OCI-LY1 (cell line): ENCODE data around the gene HOXC5.

Source experiments
- H2AFZ ChIP-seq: fragments of 200-600 bp; sonication (generic), shearing (Covaris generic); 2 replicates; pipeline ENCODE4 v1.6.0; 2014; ENCODE audit warnings: antibody characterized with exemption, mild to moderate bottlenecking, low read length
- H3F3A ChIP-seq: fragments of 200-600 bp; sonication (generic), shearing (Covaris generic); 2 replicates; pipeline ENCODE4 v1.6.0; 2014; ENCODE audit warnings: mild to moderate bottlenecking, antibody characterized with exemption, low read length, moderate library complexity; ENCODE audit not compliant: insufficient read depth
- H3K27ac ChIP-seq: fragments of 200-600 bp; sonication (generic); 2 replicates; pipeline ENCODE4 v1.5.1; 2014; ENCODE audit warnings: low read length, mixed run types, mild to moderate bottlenecking, low read depth; ENCODE audit not compliant: poor library complexity, severe bottlenecking
- H3K27me3 ChIP-seq: fragments of 200-600 bp; sonication (generic); 2 replicates; pipeline ENCODE4 v1.6.0; 2014; ENCODE audit warnings: antibody characterized with exemption, mild to moderate bottlenecking, low read length, moderate library complexity; ENCODE audit not compliant: insufficient read depth
- H3K36me3 ChIP-seq: fragments of 200-600 bp; sonication (generic); 2 replicates; pipeline ENCODE4 v1.6.1; 2014; ENCODE audit warnings: mild to moderate bottlenecking, antibody characterized with exemption, low read length, moderate library complexity, mixed read lengths; ENCODE audit not compliant: insufficient read depth
- H3K4me1 ChIP-seq: fragments of 200-600 bp; sonication (generic); 2 replicates; pipeline ENCODE4 v1.5.1; 2014; ENCODE audit warnings: mild to moderate bottlenecking, low read length, moderate library complexity; ENCODE audit not compliant: insufficient read depth, severe bottlenecking
- H3K4me2 ChIP-seq: fragments of 200-600 bp; sonication (generic), shearing (Covaris generic); 2 replicates; pipeline ENCODE4 v1.6.1; 2014; ENCODE audit warnings: low read length
- H3K4me3 ChIP-seq: fragments of 200-600 bp; sonication (generic); 2 replicates; pipeline ENCODE4 v1.5.1; 2014; ENCODE audit warnings: low read length, low read depth, mild to moderate bottlenecking, mixed read lengths; ENCODE audit not compliant: poor library complexity, severe bottlenecking
- H3K79me2 ChIP-seq: fragments of 200-600 bp; shearing (Covaris generic); 2 replicates; pipeline ENCODE4 v1.6.1; 2016; ENCODE audit warnings: mixed run types, low read length, mixed read lengths; ENCODE audit not compliant: insufficient read depth
- H3K9ac ChIP-seq: fragments of 200-600 bp; sonication (generic), shearing (Covaris generic); 2 replicates; pipeline ENCODE4 v1.6.1; 2014; ENCODE audit warnings: mild to moderate bottlenecking, low read length, mixed read lengths
- H3K9me2 ChIP-seq: fragments of 200-600 bp; sonication (generic), shearing (Covaris generic); 2 replicates; pipeline ENCODE4 v1.6.1; 2014; ENCODE audit warnings: low read depth, mild to moderate bottlenecking, low read length, mixed read lengths
- H3K9me3 ChIP-seq: fragments of 200-600 bp; shearing (Covaris generic); 2 replicates; pipeline ENCODE4 v1.6.1; 2014; ENCODE audit warnings: low read length, mixed read lengths
- H4K20me1 ChIP-seq: fragments of 200-600 bp; sonication (generic), shearing (Covaris generic); 2 replicates; pipeline ENCODE4 v1.6.0; 2016; ENCODE audit warnings: mild to moderate bottlenecking, low read length; ENCODE audit not compliant: insufficient read depth
- EZH2 ChIP-seq: fragments of 200-600 bp; sonication (generic), shearing (Covaris generic); IDR thresholded peaks from 2 replicates; pipeline ENCODE4 v1.8.0; 2017; ENCODE audit warnings: borderline replicate concordance, mixed run types, mild to moderate bottlenecking, antibody characterized with exemption, low read length, moderate library complexity, mixed read lengths
- TF ChIP-seq, protein P1 (sequence below): fragments of 200-600 bp; sonication (generic), shearing (Covaris generic); IDR thresholded peaks from 2 replicates; pipeline ENCODE4 v1.5.1; 2017; ENCODE audit warnings: mild to moderate bottlenecking, antibody characterized with exemption, low read length, moderate library complexity, mixed read lengths

HOXC5 gene

DNA sequence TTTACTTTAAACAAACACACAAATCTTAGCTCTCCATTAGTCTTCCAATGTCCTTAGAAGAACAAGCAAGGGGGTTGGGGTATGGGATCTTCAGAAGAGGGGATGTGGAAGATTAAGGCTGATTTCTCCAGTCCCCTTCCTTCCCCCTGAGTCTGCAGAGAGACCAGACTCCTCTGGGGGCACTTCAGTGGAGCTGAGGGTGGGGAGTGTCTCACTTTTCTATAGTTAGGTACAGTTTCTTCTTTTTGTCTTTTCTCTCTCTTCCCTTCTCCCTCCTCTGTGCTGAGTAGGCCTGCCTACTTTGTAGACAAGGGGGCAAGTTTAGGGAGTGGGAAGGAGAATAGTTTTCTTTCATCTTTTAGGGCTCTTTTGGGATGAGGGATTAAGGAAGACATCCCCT is 23.3 kb downstream of the HOXC5 start:
- no peaks in the 10 kb centered on the region for H3K36me3 ChIP-seq
- H3K4me3 ChIP-seq: no peak overlapping the region
- H4K20me1 ChIP-seq: no peaks in the 10 kb centered on the region
- no peaks in the 10 kb centered on the region for H3K9me2 ChIP-seq
- H3K27me3 ChIP-seq: 0 out of 2 replicates have a peak, but pooled peaks cover 2% of the 10 kb centered on the region
- H3K9ac ChIP-seq: no peak overlapping the region
- no peaks in the 10 kb centered on the region for H3F3A ChIP-seq
- TF ChIP-seq, protein P1, sequence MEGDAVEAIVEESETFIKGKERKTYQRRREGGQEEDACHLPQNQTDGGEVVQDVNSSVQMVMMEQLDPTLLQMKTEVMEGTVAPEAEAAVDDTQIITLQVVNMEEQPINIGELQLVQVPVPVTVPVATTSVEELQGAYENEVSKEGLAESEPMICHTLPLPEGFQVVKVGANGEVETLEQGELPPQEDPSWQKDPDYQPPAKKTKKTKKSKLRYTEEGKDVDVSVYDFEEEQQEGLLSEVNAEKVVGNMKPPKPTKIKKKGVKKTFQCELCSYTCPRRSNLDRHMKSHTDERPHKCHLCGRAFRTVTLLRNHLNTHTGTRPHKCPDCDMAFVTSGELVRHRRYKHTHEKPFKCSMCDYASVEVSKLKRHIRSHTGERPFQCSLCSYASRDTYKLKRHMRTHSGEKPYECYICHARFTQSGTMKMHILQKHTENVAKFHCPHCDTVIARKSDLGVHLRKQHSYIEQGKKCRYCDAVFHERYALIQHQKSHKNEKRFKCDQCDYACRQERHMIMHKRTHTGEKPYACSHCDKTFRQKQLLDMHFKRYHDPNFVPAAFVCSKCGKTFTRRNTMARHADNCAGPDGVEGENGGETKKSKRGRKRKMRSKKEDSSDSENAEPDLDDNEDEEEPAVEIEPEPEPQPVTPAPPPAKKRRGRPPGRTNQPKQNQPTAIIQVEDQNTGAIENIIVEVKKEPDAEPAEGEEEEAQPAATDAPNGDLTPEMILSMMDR: no peak
- no peak for TF ChIP-seq EZH2
- no peaks in the 10 kb centered on the region for H3K9me3 ChIP-seq
- no peak overlapping the region for H2AFZ ChIP-seq
- no peak overlapping the region for H3K27ac ChIP-seq
- no peaks in the 10 kb centered on the region for H3K79me2 ChIP-seq
- no peak overlapping the region for H3K4me2 ChIP-seq
- peaks cover 31% of the 10 kb centered on the region for H3K4me1 ChIP-seq

DNA sequence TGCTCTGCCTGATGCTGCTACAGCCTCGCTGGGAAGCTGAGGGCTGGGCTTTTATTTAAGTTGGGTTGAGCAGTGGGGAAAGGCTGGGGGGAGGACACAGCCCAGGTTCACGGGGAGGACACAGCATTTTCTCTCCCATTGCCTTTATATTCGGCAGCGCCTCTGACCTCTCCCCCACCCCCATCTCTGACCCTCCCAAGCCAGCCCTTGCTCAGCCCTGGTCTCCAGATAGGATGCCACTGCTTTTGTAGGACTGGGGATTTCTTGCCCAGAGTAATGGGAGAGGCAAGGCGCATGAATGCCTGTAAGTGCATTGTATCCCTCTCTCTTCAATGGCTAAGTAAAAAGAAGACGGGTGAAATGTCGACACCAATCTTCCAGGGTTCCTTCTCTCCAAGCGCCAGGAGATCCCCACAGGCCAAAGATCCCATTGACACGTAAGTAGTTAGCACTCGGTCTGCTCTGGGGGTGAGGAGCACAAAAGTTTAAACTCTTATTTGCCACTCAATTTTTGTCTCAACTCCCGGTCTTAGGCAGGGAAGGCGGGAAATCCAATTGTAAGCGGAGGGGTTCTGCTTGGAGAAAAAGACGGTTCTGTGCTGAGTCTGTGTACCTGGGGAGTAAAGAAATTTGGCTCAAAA is 25.4 kb downstream of the HOXC5 start:
- no peaks in the 10 kb centered on the region for H3K79me2 ChIP-seq
- no peak overlapping the region for H3K4me3 ChIP-seq
- peaks cover 11% of the 10 kb centered on the region for H3K4me1 ChIP-seq
- no peaks in the 10 kb centered on the region for H3F3A ChIP-seq
- no peaks in the 10 kb centered on the region for H3K36me3 ChIP-seq
- no peak overlapping the region for H3K4me2 ChIP-seq
- no peak overlapping the region for H3K9ac ChIP-seq
- H2AFZ ChIP-seq: no peak overlapping the region
- H3K27ac ChIP-seq: no peak overlapping the region
- peaks cover 4% of the 10 kb centered on the region; the same call in 1 of the 2 replicates for H3K27me3 ChIP-seq
- no peaks in the 10 kb centered on the region for H3K9me2 ChIP-seq
- no peaks in the 10 kb centered on the region for H4K20me1 ChIP-seq
- TF ChIP-seq, protein P1: no peak
- no peak for TF ChIP-seq EZH2
- H3K9me3 ChIP-seq: no peaks in the 10 kb centered on the region

DNA sequence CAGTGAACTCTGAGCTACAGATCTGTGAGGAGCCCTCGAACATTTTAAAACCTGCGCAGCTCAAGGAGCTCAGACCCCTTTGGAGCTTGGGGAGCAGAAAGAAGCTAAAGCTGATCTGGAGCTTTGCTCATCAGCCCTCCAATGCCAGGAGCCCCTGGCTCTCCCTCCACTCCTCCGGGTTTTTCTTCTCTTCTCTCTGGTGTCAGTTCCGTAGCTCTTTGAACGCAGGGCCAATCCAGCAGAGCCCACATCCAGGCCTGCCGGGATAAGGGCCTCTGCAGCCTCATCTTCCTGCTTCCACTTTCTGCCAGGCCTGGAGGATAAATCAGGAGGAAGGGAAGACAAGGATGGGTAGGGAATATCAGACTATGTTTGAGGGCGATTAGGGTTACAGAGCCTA is 26.8 kb downstream of the HOXC5 start:
- Histone ChIP-seq H3K27me3 (peaks cover 4% of the 10 kb centered on the region; the same call in 1 of the 2 replicates), H3K36me3 (no peaks in the 10 kb centered on the region), H4K20me1 (no peaks in the 10 kb centered on the region), H3K9me2 (no peaks in the 10 kb centered on the region), H3K4me3 (no peak overlapping the region), H3K4me2 (no peak overlapping the region), H3K27ac (no peak overlapping the region), H3K4me1 (peaks cover 5% of the 10 kb centered on the region), H3K79me2 (no peaks in the 10 kb centered on the region), H2AFZ (no peak overlapping the region), H3F3A (no peaks in the 10 kb centered on the region), H3K9ac (no peak overlapping the region), H3K9me3 (no peaks in the 10 kb centered on the region)
- TF ChIP-seq, protein P1: no peak
- no peak for TF ChIP-seq EZH2
